Measurements from ENCODE around the gene PUM2. TPM values are rescaled to one million over a fixed set of nuclear protein-coding genes. Genes with fewer than 3 reads are reported as not detected.

Gene PUM2
- total RNA-seq, 1 experiment from 2014 or later, result 117 TPM

DNA sequence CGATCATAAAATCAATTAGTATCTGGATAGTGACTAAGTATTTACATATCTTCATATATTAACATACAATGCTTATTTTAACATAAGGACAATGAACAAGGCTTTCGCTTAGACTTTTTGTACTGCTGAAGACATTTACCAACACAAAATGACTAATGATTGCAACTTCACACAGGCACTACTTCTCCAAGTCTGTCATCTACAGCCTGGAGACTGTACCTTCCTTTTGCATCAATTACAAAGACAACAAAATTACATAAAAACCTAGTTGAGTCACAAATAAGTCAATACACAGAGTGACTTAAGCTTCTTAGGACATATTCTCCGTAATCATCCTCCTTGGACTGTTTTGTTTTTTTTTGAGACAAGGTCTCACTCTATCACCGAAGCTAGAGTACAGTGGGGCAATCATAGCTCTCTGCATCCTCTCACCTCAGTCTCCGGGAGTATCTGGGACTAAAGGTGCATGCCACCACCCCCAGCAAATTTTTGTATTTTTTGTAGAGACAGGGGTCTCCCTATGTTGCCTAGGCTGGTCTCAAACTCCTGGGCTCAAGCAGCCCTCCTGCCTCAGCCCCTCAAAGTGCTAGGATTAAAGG lies 15.9 kb downstream of the PUM2 start:
- H3K4me3 Mint-ChIP-seq (ENCODE audit: unreplicated experiment), result no peak overlapping the region
- no peak for DNase-seq
- H3K4me3 ChIP-seq (ENCODE audit: low read depth, low read length), result no peak overlapping the region
- H3K4me1 ChIP-seq, result no peaks in the 10 kb centered on the region
- H3K9me3 Mint-ChIP-seq (ENCODE audit: unreplicated experiment), result peaks cover 22% of the 10 kb centered on the region
- H3K27ac Mint-ChIP-seq (ENCODE audit: unreplicated experiment), result no peak overlapping the region
- peaks cover 34% of the 10 kb centered on the region for H3K36me3 Mint-ChIP-seq (ENCODE audit: insufficient read depth, unreplicated experiment)
- H3K36me3 ChIP-seq (ENCODE audit: control insufficient read depth, insufficient read depth, low read length), result no peaks in the 10 kb centered on the region
- ChIA-PET CTCF (no interaction called here), POLR2A (no interaction called here)
- peaks cover 11% of the 10 kb centered on the region for H3K4me1 Mint-ChIP-seq (ENCODE audit: low read depth, unreplicated experiment)
- H3K27me3 ChIP-seq (replicated peaks; ENCODE audit: control insufficient read depth, insufficient read depth, low read length), result no peaks in the 10 kb centered on the region
- intact Hi-C loops (cut with micrococcal nuclease; ENCODE audit: unreplicated experiment), result no loop called here
- no peaks in the 10 kb centered on the region for H3K9me3 ChIP-seq
- BruUV-seq (replicated peaks), result no TSS peak
- TF ChIP-seq, protein P1, sequence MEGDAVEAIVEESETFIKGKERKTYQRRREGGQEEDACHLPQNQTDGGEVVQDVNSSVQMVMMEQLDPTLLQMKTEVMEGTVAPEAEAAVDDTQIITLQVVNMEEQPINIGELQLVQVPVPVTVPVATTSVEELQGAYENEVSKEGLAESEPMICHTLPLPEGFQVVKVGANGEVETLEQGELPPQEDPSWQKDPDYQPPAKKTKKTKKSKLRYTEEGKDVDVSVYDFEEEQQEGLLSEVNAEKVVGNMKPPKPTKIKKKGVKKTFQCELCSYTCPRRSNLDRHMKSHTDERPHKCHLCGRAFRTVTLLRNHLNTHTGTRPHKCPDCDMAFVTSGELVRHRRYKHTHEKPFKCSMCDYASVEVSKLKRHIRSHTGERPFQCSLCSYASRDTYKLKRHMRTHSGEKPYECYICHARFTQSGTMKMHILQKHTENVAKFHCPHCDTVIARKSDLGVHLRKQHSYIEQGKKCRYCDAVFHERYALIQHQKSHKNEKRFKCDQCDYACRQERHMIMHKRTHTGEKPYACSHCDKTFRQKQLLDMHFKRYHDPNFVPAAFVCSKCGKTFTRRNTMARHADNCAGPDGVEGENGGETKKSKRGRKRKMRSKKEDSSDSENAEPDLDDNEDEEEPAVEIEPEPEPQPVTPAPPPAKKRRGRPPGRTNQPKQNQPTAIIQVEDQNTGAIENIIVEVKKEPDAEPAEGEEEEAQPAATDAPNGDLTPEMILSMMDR (IDR thresholded peaks at IDR 0.05; ENCODE audit: insufficient read depth in 1 of 2, low read depth in 1 of 2, low read length in 1 of 2, severe bottlenecking in 1 of 2, unreplicated experiment in 1 of 2), result no peak
- H3K27me3 Mint-ChIP-seq (ENCODE audit: insufficient read depth, unreplicated experiment), result no peaks in the 10 kb centered on the region

DNA sequence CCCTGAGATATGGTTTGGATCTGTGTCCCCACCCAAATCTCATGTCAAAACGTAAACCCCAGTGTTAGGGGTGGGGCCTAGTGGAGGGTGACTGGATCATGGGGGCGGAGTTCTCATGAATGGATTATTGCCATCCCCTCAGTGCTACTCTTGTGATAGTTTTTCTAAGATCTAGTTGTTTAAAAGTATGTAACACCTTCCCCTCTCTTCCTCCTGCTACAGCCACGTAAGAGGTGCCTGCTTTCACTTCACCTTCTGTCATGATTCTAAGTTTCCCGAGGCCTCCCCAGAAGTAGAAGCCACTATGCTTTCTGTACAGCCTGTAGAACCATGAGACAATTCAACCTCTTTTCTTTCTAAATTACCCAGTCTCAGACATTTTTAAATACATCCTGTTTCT lies 16.9 kb downstream of the PUM2 start:
- H3K4me1 ChIP-seq, result no peaks in the 10 kb centered on the region
- H3K4me3 ChIP-seq (ENCODE audit: low read depth, low read length), result no peak overlapping the region
- TF ChIP-seq, protein P1 (IDR thresholded peaks at IDR 0.05; ENCODE audit: insufficient read depth in 1 of 2, low read depth in 1 of 2, low read length in 1 of 2, severe bottlenecking in 1 of 2, unreplicated experiment in 1 of 2), result no peak
- H3K27ac Mint-ChIP-seq (ENCODE audit: unreplicated experiment), result peak overlapping the region; percentile 73
- no peak for DNase-seq
- intact Hi-C loops (cut with micrococcal nuclease; ENCODE audit: unreplicated experiment), result no loop called here
- BruUV-seq (replicated peaks), result no TSS peak
- H3K36me3 ChIP-seq (ENCODE audit: control insufficient read depth, insufficient read depth, low read length), result no peaks in the 10 kb centered on the region
- CTCF ChIA-PET, result no interaction called here
- H3K4me3 Mint-ChIP-seq (ENCODE audit: unreplicated experiment), result no peak overlapping the region
- H3K36me3 Mint-ChIP-seq (ENCODE audit: insufficient read depth, unreplicated experiment), result peaks cover 44% of the 10 kb centered on the region
- no peaks in the 10 kb centered on the region for H3K27me3 Mint-ChIP-seq (ENCODE audit: insufficient read depth, unreplicated experiment)
- peaks cover 11% of the 10 kb centered on the region for H3K4me1 Mint-ChIP-seq (ENCODE audit: low read depth, unreplicated experiment)
- H3K27me3 ChIP-seq (replicated peaks; ENCODE audit: control insufficient read depth, insufficient read depth, low read length), result no peaks in the 10 kb centered on the region
- POLR2A ChIA-PET, result no interaction called here
- H3K9me3 Mint-ChIP-seq (ENCODE audit: unreplicated experiment), result peaks cover 22% of the 10 kb centered on the region
- H3K9me3 ChIP-seq, result no peaks in the 10 kb centered on the region

DNA sequence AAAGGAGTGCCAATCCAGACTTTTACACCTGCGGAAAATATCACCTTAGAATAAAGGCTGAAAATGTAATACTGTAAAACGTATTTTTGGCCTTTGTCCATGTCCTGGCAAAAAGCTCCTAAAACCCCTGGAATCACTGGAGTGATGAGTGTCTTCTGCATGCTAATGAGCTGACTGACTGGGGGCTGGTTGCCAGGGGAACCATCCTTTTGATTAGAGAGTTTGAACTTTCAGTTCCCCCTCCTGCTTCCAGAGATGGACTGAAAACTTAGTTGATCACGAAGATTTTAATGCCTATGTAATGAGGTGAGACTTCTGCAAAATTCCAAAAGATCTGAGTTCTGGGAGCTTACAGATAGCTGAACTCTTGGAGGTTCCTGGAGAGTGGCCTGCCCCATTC lies 20.5 kb downstream of the PUM2 start:
- no peak for DNase-seq
- H3K4me3 Mint-ChIP-seq (ENCODE audit: unreplicated experiment), result no peak overlapping the region
- no TSS peak for BruUV-seq (replicated peaks)
- TF ChIP-seq, protein P1 (IDR thresholded peaks at IDR 0.05; ENCODE audit: insufficient read depth in 1 of 2, low read depth in 1 of 2, low read length in 1 of 2, severe bottlenecking in 1 of 2, unreplicated experiment in 1 of 2), result no peak
- Histone ChIP-seq H3K9me3 (no peaks in the 10 kb centered on the region), H3K36me3 (ENCODE audit: control insufficient read depth, insufficient read depth, low read length) (no peaks in the 10 kb centered on the region), H3K4me3 (ENCODE audit: low read depth, low read length) (no peak overlapping the region), H3K4me1 (peaks cover 19% of the 10 kb centered on the region), H3K27me3 (replicated peaks; ENCODE audit: control insufficient read depth, insufficient read depth, low read length) (no peaks in the 10 kb centered on the region)
- intact Hi-C loops (cut with micrococcal nuclease; ENCODE audit: unreplicated experiment), result no loop called here
- peaks cover 61% of the 10 kb centered on the region for H3K36me3 Mint-ChIP-seq (ENCODE audit: insufficient read depth, unreplicated experiment)
- peaks cover 26% of the 10 kb centered on the region for H3K4me1 Mint-ChIP-seq (ENCODE audit: low read depth, unreplicated experiment)
- peaks cover 22% of the 10 kb centered on the region for H3K9me3 Mint-ChIP-seq (ENCODE audit: unreplicated experiment)
- no peaks in the 10 kb centered on the region for H3K27me3 Mint-ChIP-seq (ENCODE audit: insufficient read depth, unreplicated experiment)
- H3K27ac Mint-ChIP-seq (ENCODE audit: unreplicated experiment), result no peak overlapping the region
- POLR2A ChIA-PET, result no interaction called here
- CTCF ChIA-PET, result no interaction called here

Data from Caco-2 (cell line).